ENCODE data around the gene GLP2R.
"Not testable (repeated sequence)": the region's sequence is repeated elsewhere in the genome, so short reads cannot be mapped to it uniquely, and the experiment has no call there.

Gene GLP2R, protein sequence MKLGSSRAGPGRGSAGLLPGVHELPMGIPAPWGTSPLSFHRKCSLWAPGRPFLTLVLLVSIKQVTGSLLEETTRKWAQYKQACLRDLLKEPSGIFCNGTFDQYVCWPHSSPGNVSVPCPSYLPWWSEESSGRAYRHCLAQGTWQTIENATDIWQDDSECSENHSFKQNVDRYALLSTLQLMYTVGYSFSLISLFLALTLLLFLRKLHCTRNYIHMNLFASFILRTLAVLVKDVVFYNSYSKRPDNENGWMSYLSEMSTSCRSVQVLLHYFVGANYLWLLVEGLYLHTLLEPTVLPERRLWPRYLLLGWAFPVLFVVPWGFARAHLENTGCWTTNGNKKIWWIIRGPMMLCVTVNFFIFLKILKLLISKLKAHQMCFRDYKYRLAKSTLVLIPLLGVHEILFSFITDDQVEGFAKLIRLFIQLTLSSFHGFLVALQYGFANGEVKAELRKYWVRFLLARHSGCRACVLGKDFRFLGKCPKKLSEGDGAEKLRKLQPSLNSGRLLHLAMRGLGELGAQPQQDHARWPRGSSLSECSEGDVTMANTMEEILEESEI

DNA sequence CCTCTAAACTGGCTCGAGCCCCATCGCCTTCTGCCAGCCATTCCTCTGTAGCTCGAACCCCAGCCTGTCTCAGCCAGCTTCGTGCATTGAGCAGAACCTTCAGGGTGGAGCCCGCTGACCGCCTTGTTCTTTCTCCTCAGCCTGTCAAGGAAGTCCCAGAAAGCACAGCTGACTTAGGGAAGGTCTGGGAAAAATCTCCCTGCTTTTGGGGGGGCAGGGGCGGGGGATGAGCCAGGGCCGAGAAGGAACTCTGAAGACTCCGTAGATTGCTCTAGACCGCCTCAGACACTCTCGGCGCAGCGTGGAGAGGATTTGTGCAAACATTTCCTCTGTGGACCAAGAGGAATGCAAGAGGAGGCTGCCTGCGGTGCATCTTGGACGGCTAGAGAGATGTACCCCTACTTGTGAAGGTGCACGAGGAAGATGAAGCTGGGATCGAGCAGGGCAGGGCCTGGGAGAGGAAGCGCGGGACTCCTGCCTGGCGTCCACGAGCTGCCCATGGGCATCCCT lies at the start of gene GLP2R:
Gene GLP2R (plus strand): TSS at position 284 of the 510 bp plus-strand sequence. CDS start 140 bp downstream, at position 424.
- DNase-seq = no peak

DNA sequence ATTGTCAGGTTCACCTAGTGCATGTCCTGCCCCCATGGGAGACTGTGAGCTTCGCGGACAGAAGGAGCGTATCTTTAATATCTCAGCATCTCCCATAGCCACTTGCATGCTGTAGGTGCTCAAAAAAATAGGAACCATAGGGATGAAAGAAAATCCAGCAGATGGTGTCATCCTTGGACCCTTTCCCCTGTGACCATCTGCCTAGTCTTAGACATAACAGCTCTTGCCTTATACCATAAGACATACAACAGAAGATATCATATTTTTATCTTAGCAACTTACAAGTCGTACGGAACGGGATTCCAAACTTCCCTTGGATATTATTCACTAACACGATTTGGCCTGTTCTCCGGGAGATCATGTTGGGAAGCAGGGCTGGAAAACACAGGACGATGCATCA lies 48.8 kb upstream of the GLP2R start:
- DNase-seq = no peak

DNA sequence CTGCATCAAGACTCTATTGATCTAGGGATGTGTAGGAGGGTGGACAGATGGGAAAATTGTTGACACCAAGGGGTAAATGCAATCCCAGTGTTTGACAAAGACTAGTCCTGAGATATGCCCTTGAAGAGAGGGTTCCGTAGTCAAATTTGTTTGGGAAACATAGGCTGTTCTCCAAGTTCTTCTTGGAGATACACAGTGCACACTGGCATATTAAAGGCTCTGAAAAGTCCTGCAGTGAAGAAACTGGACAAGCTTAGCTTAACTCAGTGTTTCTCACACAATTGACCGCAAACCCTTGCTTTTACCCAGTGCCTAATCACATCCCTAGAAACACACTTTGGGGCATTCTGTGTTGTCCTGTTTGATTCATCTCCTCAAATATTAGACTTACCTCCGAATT lies 45.2 kb upstream of the GLP2R start:
- DNase-seq = no peak

DNA sequence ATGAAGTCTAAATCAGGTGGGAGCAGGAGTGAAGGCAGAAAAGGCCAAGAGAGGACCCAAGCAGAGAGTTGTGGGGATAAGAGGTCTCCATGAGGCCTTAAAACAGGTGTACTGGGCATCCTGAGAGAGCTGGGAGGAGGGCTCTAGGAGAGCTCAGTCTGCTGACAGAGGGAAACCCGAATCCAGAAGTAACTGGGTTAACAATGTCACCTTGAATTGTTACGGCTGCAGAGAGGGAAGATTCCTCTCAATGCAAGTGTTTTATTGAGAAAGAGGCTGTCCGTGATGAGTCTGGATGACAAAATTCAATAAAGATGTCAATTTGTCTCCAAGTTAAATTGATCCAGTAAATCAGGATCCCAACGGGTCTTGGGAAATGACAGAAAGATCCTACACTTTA lies 42.7 kb upstream of the GLP2R start:
- DNase-seq = no peak

DNA sequence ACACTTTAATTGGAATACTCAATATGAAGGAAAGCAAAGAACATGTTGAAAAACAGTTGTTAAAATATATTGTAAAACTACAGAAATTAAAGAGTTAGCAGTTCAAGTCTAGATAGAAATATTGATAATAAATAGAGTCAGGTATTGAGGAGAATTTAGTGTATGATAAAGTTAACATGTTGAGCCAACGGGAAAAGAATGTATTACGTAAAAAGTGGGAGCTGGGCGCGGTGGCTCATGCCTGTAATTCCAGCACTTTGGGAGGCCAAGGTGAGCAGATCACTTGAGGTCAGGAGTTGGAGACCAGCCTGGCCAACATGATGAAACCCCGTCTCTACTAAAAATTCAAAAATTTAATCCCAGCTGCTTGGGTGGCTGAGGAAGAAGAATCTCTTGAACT lies 42.3 kb upstream of the GLP2R start:
- not testable (repeated sequence) for DNase-seq

DNA sequence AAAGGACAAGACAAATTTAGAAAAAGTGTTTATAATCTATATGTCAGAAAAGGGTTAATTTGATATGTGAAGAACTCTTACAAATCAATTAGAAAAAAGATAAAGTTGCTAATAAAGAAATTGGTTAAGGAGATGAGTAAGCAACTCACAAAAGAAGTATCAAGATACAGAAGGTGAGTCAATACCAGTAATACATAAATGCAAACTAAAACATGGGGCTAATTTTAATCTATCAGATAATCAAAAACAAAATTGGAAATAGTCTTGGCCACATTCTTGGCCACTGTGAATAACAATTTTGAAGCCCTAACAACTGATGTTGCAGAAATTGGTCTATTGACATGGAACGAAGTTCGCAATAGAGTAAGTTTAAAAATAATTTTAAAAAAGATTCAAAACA lies 41.2 kb upstream of the GLP2R start:
- no peak for DNase-seq

DNA sequence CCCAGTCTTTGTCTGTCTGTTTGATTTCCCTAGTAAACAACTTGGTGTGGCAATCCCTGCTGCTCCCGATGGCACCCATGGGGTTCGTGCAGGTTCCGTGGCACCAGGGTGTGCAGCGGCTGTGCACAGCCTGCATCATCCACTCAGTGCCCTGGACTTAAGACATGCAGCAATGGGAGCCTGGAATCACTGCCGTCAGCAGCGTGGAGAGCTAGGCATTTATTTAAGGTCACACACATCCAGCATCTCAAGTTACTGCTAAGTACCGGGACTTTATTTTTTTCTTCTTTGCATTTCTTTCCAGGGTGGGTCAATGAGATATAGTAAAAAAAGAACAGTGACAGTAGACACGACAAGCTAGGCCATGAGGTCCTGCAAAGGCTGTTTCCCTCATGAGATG lies 37.1 kb upstream of the GLP2R start:
- DNase-seq = no peak

DNA sequence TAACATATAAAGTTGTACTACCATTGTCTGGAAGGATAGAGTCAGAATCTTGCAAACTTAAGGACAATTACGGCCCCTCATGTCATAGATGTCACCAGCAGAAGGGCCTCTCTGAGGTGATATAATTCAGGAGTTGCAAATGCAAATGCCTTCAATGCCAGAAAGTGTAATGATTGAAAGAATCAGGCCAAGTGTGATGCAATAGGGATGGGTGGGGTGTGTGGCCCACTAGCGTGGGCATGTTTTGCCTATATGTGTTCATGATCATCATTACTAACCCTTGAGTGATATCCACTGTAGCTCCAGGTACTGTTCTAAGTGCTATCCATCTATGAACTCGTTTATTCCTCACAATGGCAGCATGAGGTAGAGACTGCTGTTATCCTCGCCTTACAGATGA lies 35.4 kb upstream of the GLP2R start:
- no peak for DNase-seq

DNA sequence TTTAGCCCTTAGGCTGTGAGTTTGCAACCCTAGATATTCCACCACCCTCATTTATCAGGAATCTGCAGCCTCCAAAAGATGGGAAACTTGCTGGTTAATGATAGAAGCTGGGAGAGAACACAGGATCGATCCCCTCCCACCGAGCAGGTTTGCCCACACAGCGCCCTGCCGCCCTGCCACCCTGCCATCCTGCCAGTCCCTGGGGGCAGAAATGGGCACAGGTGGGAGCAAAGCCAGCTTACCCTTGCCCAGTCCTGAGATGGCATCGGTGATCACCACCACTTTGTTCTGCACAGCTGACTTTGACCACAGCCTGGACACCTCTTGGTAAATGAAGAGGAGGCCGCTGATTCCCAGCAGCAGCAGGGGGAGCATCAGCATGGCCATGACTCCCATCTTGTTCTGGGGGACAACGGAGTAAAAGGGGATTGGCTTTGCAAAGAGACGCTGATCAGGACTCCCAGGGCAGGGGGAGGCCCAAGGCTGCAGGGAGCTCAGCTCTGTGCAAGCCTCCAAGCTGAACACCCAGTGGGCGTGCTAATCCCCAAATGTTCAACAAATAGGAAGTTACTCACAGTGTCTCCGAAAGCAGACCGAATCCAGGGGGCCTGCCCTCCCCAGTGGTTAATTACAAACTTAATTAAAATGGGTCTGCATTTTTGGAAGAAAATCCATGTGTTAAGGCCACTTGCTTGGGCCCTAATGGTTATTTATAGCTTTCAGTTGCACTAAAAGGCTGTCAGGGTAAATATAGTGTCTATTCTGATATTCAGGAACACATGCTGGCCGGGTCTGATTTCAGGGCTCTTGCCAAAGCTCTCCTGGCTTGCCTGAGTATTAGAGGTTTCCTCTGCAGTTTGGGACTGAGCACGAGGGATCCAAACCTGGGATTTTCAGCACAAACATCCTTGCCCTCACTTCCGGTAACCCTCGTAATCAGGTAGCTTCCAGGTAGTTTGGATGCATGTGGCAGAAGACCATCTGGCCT lies 34.5 kb upstream of the GLP2R start, which contains the start of gene DHRS7C:
Gene DHRS7C (minus strand): TSS at position 704 of the 988 bp plus-strand sequence. CDS start 308 bp downstream, at position 396.
- no peak for DNase-seq

DNA sequence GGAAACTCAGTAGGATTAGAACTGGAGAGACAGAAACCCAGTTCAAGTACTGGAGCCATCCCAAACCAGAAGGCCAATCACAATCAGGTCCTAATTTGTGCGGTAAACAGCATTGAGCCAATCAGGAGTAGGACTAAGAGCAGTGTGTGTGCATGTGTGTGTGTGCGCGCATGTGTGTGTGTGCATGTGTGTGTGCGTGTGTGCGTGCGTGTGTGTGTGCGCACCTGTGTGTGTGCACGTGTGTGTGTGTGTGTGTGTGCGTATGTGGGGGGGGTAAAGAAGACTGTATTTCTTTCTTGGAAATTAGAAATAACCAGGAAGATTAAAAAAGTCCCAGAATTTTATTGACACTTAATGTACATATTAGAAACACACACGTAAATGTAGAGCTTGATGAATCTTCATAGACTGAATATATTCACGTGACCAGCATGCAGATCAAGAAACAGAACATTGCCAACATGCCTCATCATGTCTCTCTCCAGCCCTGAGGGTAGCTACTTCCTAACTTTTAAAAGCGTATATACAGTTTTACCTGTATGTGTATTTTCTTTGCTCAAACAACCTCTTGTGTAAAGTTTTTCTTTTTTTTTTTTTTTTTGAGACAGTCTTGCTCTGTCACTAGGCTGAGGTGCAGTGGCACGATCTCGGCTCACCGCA lies 33.4 kb upstream of the GLP2R start:
- DNase-seq = no peak

DNA sequence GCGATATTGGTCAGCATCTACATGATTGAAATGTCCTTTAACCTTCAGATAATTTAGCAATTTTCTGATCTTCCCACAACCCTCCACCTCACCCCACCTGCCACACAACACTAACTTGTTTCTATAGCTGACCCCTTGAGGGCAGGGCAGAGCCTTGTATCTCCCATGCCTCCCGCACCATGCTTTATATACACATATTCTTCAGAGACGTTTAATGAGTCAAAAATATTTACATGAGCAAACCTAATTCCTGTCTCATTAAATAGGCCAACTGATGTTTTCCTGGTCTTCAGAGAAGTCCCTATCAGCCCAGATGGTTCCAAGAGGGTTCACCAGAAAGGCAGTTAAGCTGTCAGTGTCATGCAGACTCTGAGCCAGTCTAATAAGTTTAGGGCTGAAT lies 27.7 kb upstream of the GLP2R start:
- no peak for DNase-seq

DNA sequence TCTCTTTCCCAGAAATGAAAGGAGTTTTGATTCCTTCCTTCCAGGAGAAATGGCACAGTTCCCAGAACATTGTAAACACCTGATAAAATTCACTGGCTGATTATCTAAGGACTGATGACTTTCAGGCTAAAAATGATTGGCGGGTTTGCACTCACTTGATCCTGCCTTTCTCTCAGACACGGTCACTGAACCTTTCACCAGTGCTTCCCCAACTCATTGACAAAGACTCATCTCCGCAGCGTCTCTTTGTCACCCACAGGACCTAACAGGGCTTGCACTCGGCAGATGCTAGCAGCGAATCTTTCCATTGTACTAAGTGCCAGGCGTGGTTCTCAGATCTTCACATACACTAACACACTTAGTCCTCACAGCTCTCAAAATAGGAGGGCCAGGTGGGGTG lies 27.0 kb upstream of the GLP2R start:
- DNase-seq = no peak

DNA sequence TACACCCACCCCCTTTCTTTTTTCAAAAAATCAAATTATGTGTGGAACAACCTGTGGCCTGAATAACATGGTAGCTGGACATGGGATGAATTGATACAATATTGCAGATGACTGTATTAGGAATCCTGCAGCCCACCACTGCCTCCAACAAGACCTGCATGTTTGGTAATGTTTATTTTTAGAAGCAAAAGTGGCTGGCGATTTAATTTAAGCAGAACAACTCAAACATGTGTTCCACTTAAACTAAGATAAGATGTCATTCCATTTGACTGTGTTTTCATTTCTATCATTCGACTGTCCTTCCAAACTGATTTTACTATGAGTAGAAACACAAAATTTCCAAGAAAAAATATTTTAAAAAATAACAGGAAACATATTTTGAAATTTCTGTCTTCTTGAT lies 24.2 kb upstream of the GLP2R start:
- no peak for DNase-seq

DNA sequence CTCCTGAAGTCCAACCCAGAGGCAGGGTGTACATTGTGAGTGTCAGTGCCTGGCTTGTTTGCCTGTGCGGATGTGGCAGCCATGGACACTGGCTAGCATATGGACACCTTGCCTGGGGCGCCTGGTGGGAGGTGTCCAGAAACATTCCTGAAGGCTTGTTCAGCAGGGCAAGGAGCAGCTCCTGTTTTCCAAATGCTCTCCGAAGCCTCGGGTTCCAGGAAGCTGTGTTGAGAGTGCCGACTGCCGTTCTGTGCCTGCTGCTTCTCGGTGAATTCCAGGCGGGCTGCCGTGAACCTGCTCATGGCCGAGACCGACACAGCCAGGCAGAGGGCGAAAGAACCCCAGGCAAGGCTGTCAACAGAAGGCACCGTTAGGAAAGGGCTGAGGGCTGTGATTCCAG lies 23.4 kb upstream of the GLP2R start:
- no peak for DNase-seq

DNA sequence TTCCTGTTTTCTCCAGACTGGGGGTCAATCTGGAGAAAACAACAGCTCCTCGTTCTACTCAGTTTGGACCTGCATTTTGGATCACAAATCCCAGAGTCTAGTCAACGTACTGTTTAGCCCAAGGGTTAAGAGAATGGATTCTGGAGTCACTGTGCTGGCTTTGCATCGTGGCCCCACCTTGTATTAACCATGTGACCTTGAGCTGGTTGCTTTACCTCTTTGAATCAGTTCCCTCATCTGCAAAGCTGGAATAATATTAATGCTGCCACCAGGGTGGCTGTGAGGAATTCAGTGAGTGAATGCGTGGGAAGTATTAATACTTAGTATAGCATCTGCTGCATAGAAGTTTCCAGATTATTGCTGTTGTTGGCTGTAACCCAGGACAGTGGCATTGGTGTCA lies 23.0 kb upstream of the GLP2R start:
- no peak for DNase-seq

DNA sequence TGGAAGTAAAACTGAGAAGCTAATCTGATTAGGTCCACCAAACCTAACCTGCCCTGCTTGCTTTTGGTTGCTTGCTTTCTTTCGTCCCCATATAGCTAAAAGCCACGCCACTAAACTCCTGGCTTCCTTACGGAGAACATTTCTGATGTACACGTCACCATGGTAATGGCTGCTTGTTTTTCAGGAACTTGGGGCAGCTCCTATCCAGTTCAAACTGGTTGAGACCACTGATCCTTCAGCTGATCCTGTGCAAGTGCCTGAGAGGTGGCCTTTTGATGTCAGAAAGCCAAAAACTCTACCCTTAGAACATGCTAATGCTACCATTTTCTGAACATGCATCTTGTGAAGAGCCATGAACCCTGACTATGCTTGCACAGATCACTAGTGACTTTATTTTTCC lies 20.0 kb upstream of the GLP2R start:
- no peak for DNase-seq

DNA sequence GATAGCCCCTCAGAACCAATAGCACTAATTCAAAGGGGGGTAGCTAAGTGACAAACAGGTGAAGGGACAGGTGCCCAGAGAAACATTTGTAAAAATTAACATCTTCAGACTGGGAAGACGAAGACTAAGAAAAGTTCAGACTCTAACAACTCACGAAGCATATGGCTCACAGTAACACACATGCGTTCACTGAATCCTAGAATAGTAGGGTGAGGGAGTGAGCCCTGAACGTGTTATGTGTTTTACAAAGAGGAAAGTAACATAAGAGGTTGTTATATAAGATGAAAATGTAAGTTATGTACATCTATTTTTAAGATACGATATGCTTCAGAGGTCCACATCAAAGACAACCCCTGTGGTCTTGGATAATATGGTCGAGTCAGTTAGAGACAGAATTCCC lies 19.0 kb upstream of the GLP2R start:
- no peak for DNase-seq

DNA sequence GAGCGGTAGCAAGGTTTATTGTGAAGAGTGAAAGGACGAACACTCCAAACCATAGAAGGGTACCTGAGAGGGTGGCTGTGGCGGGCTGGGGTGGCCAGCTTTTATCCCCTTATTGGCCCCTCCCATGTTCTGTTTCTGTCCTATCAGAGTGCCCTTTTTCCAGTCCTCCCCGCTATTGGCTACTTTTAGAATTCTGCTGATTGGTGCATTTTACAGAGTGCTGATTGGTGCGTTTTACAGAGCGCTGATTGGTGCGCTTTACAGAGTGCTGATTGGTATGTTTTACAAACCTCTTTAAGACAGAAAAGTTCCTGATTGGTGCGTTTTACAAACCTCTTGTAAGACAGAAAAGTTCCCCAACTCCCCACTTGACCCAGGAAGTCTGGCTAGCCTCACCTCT lies 16.3 kb upstream of the GLP2R start:
- DNase-seq = no peak

DNA sequence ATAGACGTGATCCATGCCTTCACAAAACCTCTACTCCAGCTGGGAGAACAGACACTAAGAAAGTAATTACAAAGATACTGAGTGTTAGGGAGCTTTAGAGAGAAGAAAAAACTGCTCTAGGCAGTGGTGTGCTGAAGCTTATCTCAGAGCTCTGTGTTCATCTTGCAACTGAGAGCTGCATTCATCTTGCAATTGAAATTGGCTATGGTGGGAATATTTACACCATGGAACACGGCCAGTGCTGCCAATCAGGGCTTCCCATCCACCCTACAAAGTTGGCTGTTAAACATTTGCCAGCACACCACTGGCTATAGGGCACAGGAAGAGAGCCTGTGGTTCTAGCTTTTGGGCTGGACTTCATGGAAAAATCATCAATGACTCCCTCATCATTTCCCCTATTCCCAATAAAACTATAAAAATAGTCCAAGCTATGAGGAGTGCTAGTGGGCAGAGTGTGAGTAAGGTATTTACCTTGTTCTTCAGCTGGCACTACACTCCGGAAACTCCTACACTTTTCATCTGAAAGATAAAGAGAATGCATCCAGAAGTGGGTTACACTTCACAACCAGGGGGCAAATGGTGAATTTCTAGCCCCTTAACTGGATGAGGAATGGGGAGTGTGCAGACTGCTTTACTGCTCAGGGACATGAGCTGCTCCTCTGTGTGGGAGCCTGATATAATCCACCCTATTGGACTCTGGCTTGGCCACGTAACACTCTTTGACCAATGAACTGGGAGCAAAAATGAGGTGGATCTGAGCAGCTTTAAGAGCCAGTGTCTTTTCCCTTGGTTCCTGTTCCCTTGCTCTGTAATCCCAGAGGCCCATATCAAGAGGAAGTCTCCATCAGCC lies 15.4 kb upstream of the GLP2R start:
- no peak for DNase-seq

DNA sequence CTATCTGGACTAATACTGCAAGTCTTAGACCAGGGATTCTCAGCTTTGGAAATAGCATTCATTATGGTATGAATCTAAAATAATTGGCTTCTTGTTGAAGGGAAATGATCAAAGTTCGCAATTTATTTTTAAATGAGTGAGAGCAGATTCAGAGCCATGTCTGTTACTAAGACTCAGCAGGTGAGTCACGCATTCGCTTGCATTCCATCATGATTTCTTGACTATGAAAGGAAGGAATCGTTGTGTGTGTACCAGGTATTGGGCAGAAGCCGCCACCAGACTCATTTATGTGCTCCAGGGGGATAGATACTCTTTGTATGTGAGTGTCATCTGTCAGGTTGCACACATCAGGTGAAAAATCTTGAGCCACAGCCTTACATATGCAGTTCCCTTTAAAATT lies 14.6 kb upstream of the GLP2R start:
- DNase-seq = no peak

DNA sequence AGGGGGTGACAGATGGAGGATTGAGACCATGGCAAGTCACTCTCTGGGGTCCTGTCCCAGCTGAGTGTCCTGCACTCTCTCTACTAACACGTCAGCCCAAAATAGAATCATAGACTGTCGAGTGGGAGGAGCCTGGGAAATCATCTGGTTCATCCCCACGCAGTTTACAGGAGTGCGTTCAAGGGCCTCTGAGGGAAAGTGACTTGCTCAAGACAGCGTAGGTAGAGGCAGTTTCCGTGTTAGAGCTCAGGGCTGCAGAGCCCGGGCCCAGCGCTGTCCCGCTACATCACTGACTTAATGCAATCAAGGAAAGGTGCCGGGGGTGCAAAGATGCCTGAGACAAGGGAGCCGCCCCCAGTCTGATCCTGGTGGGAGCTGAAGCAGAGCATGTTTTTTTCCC lies 14.2 kb upstream of the GLP2R start:
- no peak for DNase-seq

DNA sequence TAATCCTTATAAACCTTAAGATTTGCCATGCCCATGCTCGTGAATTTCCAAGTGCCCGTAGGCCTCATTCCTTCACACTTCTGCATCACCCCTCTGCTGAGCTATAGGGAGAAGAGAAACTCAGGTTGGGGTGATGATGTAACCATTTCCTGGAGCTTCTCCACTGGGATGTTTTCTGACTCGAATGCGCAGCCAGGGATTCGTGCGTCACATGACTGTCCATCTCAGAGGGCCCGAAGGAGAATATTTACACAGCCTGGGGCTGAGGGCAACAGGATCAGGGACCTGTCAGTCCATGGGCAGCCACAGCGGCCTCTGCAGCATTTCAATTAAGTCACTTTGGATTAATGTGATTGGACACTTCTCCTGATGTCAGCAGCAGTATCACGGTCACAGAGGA lies 12.6 kb upstream of the GLP2R start:
- DNase-seq = no peak

All from NCI-H510A treated with DMSO at 0.1 percent for 48 hours (cell line).